HG03571 (cell line): ENCODE measurements around the gene ASH1L.
A peak's percentile ranks its signal among the peaks of the same experiment; 100 is the strongest.
"Not testable (repeated sequence)": the region's sequence is repeated elsewhere in the genome, so short reads cannot be mapped to it uniquely, and the experiment has no call there.

Source experiments
- ATAC-seq: cut with Tn5 transposase; IDR thresholded peaks from one replicate; pipeline ENCODE4 v1.9.1; 2021; ENCODE audit not compliant: unreplicated experiment

The ASH1L gene

GRCh38 chr1:155334962-155335361 lies 227.6 kb downstream of the ASH1L start:
- no peak for ATAC-seq

- no peak for ATAC-seq
These were observed 232.5 kb downstream of the ASH1L start for GRCh38 chr1:155329980-155330598.

DNA sequence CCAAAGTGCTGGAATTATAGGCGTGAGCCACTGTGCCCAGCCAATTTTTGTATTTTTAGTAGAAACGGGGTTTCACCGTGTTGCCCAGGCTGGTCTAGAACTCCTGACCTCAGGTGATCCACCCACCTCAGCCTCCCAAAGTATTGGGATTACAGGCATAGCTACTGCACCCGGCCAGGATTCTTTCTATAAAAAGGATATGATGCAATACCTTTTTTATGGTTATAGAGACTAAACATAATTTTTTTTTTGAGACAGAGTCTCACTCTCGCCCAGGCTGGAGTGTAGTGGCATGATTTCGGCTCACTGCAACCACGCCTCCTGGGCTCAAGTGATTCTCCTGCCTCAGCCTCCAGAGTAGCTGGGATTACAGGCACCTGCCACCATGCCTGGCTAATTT lies 233.7 kb downstream of the ASH1L start:
- ATAC-seq: not testable (repeated sequence)

GRCh38 chr1:155327981-155328380 lies 234.6 kb downstream of the ASH1L start:
- no peak for ATAC-seq

GRCh38 chr1:155326631-155327037 lies 236.0 kb downstream of the ASH1L start:
- no peak for ATAC-seq

- ATAC-seq: no peak
These were observed 236.5 kb downstream of the ASH1L start for GRCh38 chr1:155326020-155326526.

DNA sequence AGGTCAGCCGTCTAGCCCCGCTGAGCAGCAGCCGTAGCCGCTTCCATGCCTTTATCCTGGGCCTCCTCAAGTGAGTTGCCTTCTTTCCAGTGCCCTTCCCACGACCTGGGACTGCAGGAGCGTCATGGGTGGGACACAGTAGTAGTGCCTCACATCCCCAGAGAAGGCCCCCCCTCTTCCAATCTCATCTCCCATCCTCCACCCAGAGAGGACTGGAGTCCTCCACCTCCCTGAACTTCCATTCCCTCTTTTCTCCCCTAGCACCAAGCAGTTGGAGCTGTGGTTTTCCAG lies 237.1 kb downstream of the ASH1L start:
- ATAC-seq: no peak

DNA sequence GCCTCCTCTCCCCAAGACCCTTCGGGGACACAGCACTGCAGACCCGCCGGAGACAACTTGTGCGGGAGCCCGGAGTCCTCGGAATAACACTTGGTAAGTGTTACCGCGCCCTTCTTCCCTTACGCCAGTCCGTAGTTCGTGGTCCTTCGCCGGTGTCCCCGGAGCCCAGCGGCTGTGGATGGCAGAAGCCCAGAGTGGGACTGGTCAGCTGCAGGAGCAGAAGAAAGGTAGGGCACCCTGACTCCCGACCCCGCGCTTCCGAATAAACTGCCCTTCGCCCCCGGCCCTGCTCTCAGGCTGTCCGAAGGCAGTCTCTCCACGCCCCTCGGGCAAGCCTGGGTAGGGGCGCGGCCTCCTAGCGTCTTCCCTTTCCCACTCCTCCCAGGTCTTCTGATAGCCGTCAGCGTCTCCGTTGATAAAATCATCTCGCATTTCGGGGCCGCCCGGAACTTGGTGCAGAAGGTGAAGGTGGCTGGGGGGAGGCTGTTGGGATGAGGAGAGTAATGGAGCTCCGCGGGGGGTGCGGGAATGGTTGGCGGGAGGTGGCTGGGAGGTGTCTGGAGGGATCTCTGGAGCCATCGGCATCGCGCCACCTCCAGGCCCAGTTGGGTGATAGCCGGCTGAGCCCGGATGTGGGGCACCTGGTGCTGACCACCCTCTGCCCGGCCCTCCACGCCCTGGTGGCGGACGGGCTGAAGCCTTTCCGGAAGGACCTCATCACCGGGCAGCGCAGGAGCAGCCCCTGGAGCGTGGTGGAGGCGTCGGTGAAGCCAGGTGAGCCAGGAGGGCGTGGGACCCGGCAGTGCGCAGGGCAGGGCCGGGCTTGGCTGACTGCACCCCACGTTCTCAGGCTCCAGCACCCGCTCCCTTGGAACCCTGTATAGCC lies 237.6 kb downstream of the ASH1L start:
- ATAC-seq: no peak

DNA sequence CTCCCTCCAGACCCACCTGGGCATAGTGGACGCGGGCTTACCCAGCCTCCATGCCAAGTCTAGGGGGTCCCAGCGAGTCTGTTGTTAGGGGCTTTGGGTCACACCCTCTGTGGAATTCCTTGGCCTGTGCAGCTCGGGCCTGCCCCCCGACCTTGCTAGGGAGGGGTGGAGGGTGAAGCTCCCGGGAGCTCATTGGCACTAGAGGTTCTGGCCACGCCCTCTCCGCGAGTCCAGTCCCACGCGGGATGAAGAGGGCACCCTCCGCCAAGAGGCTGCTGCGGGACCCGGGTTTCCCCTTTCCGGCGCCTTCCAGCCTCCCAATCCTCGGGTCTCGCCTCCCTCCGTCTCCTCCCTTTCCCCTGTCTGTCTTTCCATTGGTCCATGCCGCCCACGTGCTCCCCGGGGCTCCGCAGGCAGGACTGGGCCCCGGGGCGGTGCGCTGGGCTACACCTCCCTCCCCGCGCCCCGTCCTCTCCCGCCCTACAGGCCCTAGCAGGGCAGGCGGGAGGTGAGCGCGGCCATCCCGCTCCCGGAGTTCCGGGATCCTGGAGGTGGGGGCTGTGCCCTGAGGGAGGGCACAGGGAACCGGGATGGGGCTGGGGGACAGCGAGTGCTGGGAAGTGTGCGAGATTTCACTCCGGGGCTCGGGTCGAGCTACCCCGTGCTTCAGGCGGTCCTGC lies 238.4 kb downstream of the ASH1L start:
- peak; percentile 45 for ATAC-seq

- peak; percentile 30 for ATAC-seq
These were observed 238.9 kb downstream of the ASH1L start for GRCh38 chr1:155323729-155324036.

- ATAC-seq: peak; percentile 43
These were observed 239.5 kb downstream of the ASH1L start for GRCh38 chr1:155322953-155323728.

GRCh38 chr1:155322571-155322952 lies 240.0 kb downstream of the ASH1L start:
- no peak for ATAC-seq

- no peak for ATAC-seq
These were observed 240.7 kb downstream of the ASH1L start for GRCh38 chr1:155321639-155322503.

- ATAC-seq: no peak
These were observed 241.7 kb downstream of the ASH1L start, which contains the start of gene RUSC1 for GRCh38 chr1:155320661-155321617. Gene RUSC1, plus strand, starts transcription at chr1:155320894. Its CDS starts 880 bp downstream, at chr1:155321774.

DNA sequence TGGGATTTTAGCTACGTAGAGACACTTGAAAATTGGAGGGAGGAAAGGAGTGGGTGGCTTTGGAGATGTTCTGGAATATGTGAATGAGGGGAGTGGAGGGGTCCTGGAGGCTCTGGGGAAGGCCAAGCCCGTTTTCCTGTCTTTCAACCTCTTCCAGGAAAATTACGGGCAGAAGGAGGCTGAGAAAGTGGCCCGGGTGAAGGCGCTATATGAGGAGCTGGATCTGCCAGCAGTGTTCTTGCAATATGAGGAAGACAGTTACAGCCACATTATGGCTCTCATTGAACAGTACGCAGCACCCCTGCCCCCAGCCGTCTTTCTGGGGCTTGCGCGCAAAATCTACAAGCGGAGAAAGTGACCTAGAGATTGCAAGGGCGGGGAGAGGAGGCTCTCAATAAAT lies 242.4 kb downstream of the ASH1L start:
- no peak for ATAC-seq

GRCh38 chr1:155319536-155319935 lies 243.1 kb downstream of the ASH1L start:
- ATAC-seq: no peak

DNA sequence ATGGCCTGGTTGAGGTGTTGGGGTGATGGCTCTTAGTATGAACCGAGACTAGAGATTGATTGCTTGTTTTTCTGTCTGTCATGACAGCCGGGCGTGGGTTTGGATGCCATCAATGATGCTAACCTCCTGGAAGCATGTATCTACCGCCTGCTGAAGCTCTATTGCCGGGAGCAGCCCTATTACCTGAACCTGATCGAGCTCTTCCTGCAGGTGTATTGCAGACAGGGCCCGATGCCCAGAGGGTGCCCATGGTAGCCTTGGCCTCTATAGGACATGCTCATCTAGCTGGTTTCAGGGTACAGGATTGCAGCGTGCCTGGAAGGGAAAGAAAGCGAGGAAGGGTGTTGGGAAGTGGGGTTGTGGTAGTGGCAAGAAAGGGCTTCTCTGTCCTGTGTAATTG lies 244.5 kb downstream of the ASH1L start:
- ATAC-seq: no peak

DNA sequence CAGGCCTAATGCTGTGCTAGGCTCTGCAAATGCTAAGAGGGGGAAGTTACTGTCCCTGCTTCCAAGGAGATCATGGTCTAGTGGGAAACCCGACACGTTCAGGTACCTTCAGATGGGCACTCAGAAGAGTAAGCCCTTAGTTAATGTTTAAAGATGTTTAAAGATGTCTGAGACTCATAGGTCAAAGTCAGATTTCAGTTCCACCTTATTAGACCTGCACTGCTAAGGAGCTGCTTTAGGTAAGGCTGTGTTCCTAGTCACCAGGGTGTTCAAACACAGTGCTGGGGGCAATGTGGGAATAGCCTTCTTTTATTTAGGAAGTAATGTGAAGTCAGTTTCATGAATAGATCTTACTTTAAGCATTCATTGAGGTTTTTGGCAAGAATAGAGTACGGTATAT lies 245.7 kb downstream of the ASH1L start:
- no peak for ATAC-seq

- ATAC-seq: no peak
These were observed 249.3 kb downstream of the ASH1L start for GRCh38 chr1:155313261-155313660.
